NB4 (cell line): ENCODE data around the gene PCDHGC5.

ENCODE experiments used
- DNase-seq: peaks from one replicate; pipeline ENCODE4 v3.0.0; 2010; ENCODE audit warnings: low read depth
- H3K4me3 ChIP-seq: one replicate; pipeline ENCODE4 v1.5.1; 2011; ENCODE audit warnings: mild to moderate bottlenecking, low read depth, low read length, moderate library complexity
- CTCF ChIP-seq: IDR thresholded peaks from one replicate; pipeline ENCODE4 v1.5.1; 2012; ENCODE audit warnings: low read depth, low read length
- MAX ChIP-seq: IDR thresholded peaks from 2 replicates; pipeline ENCODE4 v1.6.1; 2011; ENCODE audit warnings: low read depth, low read length
- MYC ChIP-seq: IDR thresholded peaks from 2 replicates; pipeline ENCODE4 v1.6.1; 2011; ENCODE audit warnings: low read depth, low read length
- POLR2A ChIP-seq: IDR thresholded peaks from 2 replicates; pipeline ENCODE4 v1.6.1; 2011; ENCODE audit warnings: mild to moderate bottlenecking; ENCODE audit not compliant: insufficient read length; ENCODE audit errors: extremely low read depth

The PCDHGC5 gene

GRCh38 chr5:141488591-141489561 lies at the start of gene PCDHGC5:
Gene PCDHGC5 (plus strand): TSS chr5:141489081. CDS start chr5:141489241, 160 bp downstream.
- TF ChIP-seq MYC (no peak), CTCF (no peak), MAX (no peak), POLR2A (no peak)
- DNase-seq = no peak
- H3K4me3 ChIP-seq = no peak within 1 kb of the TSS

GRCh38 chr5:141439411-141440141 lies 49.3 kb upstream of the PCDHGC5 start:
- H3K4me3 ChIP-seq = no peak overlapping the region
- TF ChIP-seq MYC (no peak), MAX (no peak), CTCF (no peak), POLR2A (no peak)
- DNase-seq = no peak

- no peak overlapping the region for H3K4me3 ChIP-seq
- no peak for DNase-seq
- no peak for TF ChIP-seq CTCF
- no peak for TF ChIP-seq MAX
- TF ChIP-seq MYC = no peak
- TF ChIP-seq POLR2A = no peak
Measured at GRCh38 chr5:141440341-141440740, 48.5 kb upstream of the PCDHGC5 start.

- TF ChIP-seq POLR2A (no peak), MAX (no peak), MYC (no peak)
- DNase-seq = no peak
- H3K4me3 ChIP-seq = no peak overlapping the region
Measured at GRCh38 chr5:141441571-141442170, 47.2 kb upstream of the PCDHGC5 start.

- no peak for DNase-seq
- H3K4me3 ChIP-seq = no peak overlapping the region
- TF ChIP-seq MAX (no peak), CTCF (no peak), MYC (no peak), POLR2A (no peak)
Measured at GRCh38 chr5:141465351-141465750, 23.5 kb upstream of the PCDHGC5 start.

- no peak; the same call in 1 of the 2 replicates for TF ChIP-seq MYC
- TF ChIP-seq MAX = no peak
- no peak for TF ChIP-seq CTCF
- TF ChIP-seq POLR2A = no peak
- peak within 1 kb of the TSS; percentile 91 for H3K4me3 ChIP-seq
- DNase-seq = peak; percentile 89
Measured at GRCh38 chr5:141475625-141476131, 13.2 kb upstream of the PCDHGC5 start, which contains the start of gene PCDHGC3. Gene PCDHGC3 (plus strand): TSS chr5:141475966. CDS start chr5:141476117, 151 bp downstream.
